T-helper 2 cell treated with Interferon-gamma antibody and Interleukin-4, amounts not matched to agents 5 μg/mL and 100 μg/mL, for 36 hours (primary cell): ENCODE measurements around the gene OSBP2.
A peak's percentile ranks its signal among the peaks of the same experiment; 100 is the strongest.
"Not testable (repeated sequence)": the region's sequence is repeated elsewhere in the genome, so short reads cannot be mapped to it uniquely, and the experiment has no call there.

Experiments
- DNase-seq: peaks from one replicate; pipeline ENCODE4 v3.0.0; 2021; ENCODE audit warnings: low spot score
- H3K27ac Mint-ChIP-seq: one replicate; pipeline ENCODE4 v1.8.0; 2021; ENCODE audit warnings: mild to moderate bottlenecking, mixed read lengths
- H3K27me3 Mint-ChIP-seq: one replicate; pipeline ENCODE4 v1.8.0; 2021; ENCODE audit warnings: low read depth, mixed read lengths
- H3K36me3 Mint-ChIP-seq: one replicate; pipeline ENCODE4 v1.8.0; 2021; ENCODE audit warnings: low read depth, mixed read lengths
- H3K4me1 Mint-ChIP-seq: one replicate; pipeline ENCODE4 v1.8.0; 2021; ENCODE audit warnings: low read depth, mixed read lengths
- H3K4me3 Mint-ChIP-seq: one replicate; pipeline ENCODE4 v1.8.0; 2022; ENCODE audit warnings: mild to moderate bottlenecking, moderate library complexity, mixed read lengths
- H3K9me3 Mint-ChIP-seq: one replicate; pipeline ENCODE4 v1.8.0; 2021; ENCODE audit warnings: mixed read lengths

OSBP2 gene

GRCh38 chr22:30691204-30691603 lies 3.5 kb upstream of the OSBP2 start:
- peaks cover 2% of the 10 kb centered on the region for H3K36me3 Mint-ChIP-seq
- H3K4me1 Mint-ChIP-seq, result peaks cover 3% of the 10 kb centered on the region
- no peak overlapping the region for H3K4me3 Mint-ChIP-seq
- no peak overlapping the region for H3K27ac Mint-ChIP-seq
- no peaks in the 10 kb centered on the region for H3K9me3 Mint-ChIP-seq
- DNase-seq, result no peak
- H3K27me3 Mint-ChIP-seq, result peaks cover 21% of the 10 kb centered on the region

- DNase-seq, result peak; percentile 50
- H3K36me3 Mint-ChIP-seq, result peaks cover 2% of the 10 kb centered on the region
- H3K4me1 Mint-ChIP-seq, result peaks cover 3% of the 10 kb centered on the region
These were observed 469 bp upstream of the OSBP2 start for GRCh38 chr22:30694171-30694639.

GRCh38 chr22:30695351-30695851 lies 727 bp downstream of the OSBP2 start:
- Mint-ChIP-seq H3K4me1 (peaks cover 3% of the 10 kb centered on the region), H3K27me3 (peaks cover 24% of the 10 kb centered on the region), H3K36me3 (peaks cover 2% of the 10 kb centered on the region), H3K4me3 (peak overlapping the region; percentile 72), H3K27ac (peak overlapping the region; percentile 54), H3K9me3 (no peaks in the 10 kb centered on the region)
- no peak for DNase-seq

More at GRCh38 chr22:30694171-30694639, 469 bp upstream of the OSBP2 start:
- peaks cover 24% of the 10 kb centered on the region for H3K27me3 Mint-ChIP-seq
- H3K4me3 Mint-ChIP-seq, result peak overlapping the region; percentile 90
- H3K9me3 Mint-ChIP-seq, result no peaks in the 10 kb centered on the region
- H3K27ac Mint-ChIP-seq, result peak overlapping the region; percentile 65

- peaks cover 24% of the 10 kb centered on the region for H3K27me3 Mint-ChIP-seq
- H3K4me3 Mint-ChIP-seq, result peak overlapping the region; percentile 72
- no peak for DNase-seq
- H3K36me3 Mint-ChIP-seq, result peaks cover 2% of the 10 kb centered on the region
- peaks cover 3% of the 10 kb centered on the region for H3K4me1 Mint-ChIP-seq
- peak overlapping the region; percentile 54 for H3K27ac Mint-ChIP-seq
- H3K9me3 Mint-ChIP-seq, result no peaks in the 10 kb centered on the region
These were observed 1.4 kb downstream of the OSBP2 start for GRCh38 chr22:30695871-30696655.

GRCh38 chr22:30697975-30698374 lies 3.3 kb downstream of the OSBP2 start:
- H3K4me3 Mint-ChIP-seq, result no peak overlapping the region

GRCh38 chr22:30701872-30702271 lies 7.2 kb downstream of the OSBP2 start:
- DNase-seq, result no peak
- peaks cover 15% of the 10 kb centered on the region for H3K4me1 Mint-ChIP-seq
- H3K9me3 Mint-ChIP-seq, result no peaks in the 10 kb centered on the region
- H3K27ac Mint-ChIP-seq, result no peak overlapping the region
- H3K36me3 Mint-ChIP-seq, result no peaks in the 10 kb centered on the region
- peaks cover 2% of the 10 kb centered on the region for H3K27me3 Mint-ChIP-seq
- no peak overlapping the region for H3K4me3 Mint-ChIP-seq

More at GRCh38 chr22:30697975-30698374, 3.3 kb downstream of the OSBP2 start:
- no peaks in the 10 kb centered on the region for H3K9me3 Mint-ChIP-seq
- H3K36me3 Mint-ChIP-seq, result peaks cover 2% of the 10 kb centered on the region
- DNase-seq, result no peak
- peaks cover 3% of the 10 kb centered on the region for H3K4me1 Mint-ChIP-seq
- H3K27ac Mint-ChIP-seq, result no peak overlapping the region
- peaks cover 21% of the 10 kb centered on the region for H3K27me3 Mint-ChIP-seq

- DNase-seq, result no peak
- Mint-ChIP-seq H3K36me3 (no peaks in the 10 kb centered on the region), H3K27me3 (no peaks in the 10 kb centered on the region), H3K27ac (no peak overlapping the region), H3K4me1 (peaks cover 15% of the 10 kb centered on the region), H3K9me3 (no peaks in the 10 kb centered on the region), H3K4me3 (no peak overlapping the region)
These were observed 8.2 kb downstream of the OSBP2 start for GRCh38 chr22:30702856-30703255.

- DNase-seq, result no peak
- no peaks in the 10 kb centered on the region for H3K36me3 Mint-ChIP-seq
- no peak overlapping the region for H3K27ac Mint-ChIP-seq
- no peaks in the 10 kb centered on the region for H3K9me3 Mint-ChIP-seq
- H3K4me3 Mint-ChIP-seq, result no peak overlapping the region
- H3K4me1 Mint-ChIP-seq, result peaks cover 16% of the 10 kb centered on the region
- H3K27me3 Mint-ChIP-seq, result no peaks in the 10 kb centered on the region
These were observed 10.3 kb downstream of the OSBP2 start for GRCh38 chr22:30704978-30705377.

- H3K27ac Mint-ChIP-seq, result peak overlapping the region; percentile 67
- DNase-seq, result no peak
- H3K4me3 Mint-ChIP-seq, result no peak overlapping the region
- H3K36me3 Mint-ChIP-seq, result no peaks in the 10 kb centered on the region
- peaks cover 19% of the 10 kb centered on the region for H3K4me1 Mint-ChIP-seq
- no peaks in the 10 kb centered on the region for H3K9me3 Mint-ChIP-seq
- no peaks in the 10 kb centered on the region for H3K27me3 Mint-ChIP-seq
These were observed 11.3 kb downstream of the OSBP2 start for GRCh38 chr22:30705710-30706651.

- H3K4me1 Mint-ChIP-seq, result peaks cover 19% of the 10 kb centered on the region
- not testable (repeated sequence) for H3K9me3 Mint-ChIP-seq, H3K36me3 Mint-ChIP-seq, H3K27me3 Mint-ChIP-seq, H3K4me3 Mint-ChIP-seq, H3K27ac Mint-ChIP-seq
- peak; percentile 23 for DNase-seq
These were observed 15.3 kb downstream of the OSBP2 start for GRCh38 chr22:30709980-30710379.

- Mint-ChIP-seq H3K4me3 (no peak overlapping the region), H3K27ac (no peak overlapping the region)
- no peak for DNase-seq
These were observed 17.4 kb downstream of the OSBP2 start for GRCh38 chr22:30712094-30712493.

GRCh38 chr22:30714062-30714461 lies 19.4 kb downstream of the OSBP2 start:
- no peaks in the 10 kb centered on the region for H3K9me3 Mint-ChIP-seq
- DNase-seq, result no peak
- H3K27me3 Mint-ChIP-seq, result no peaks in the 10 kb centered on the region
- H3K36me3 Mint-ChIP-seq, result no peaks in the 10 kb centered on the region
- H3K4me3 Mint-ChIP-seq, result no peak overlapping the region
- peaks cover 4% of the 10 kb centered on the region for H3K4me1 Mint-ChIP-seq
- no peak overlapping the region for H3K27ac Mint-ChIP-seq

More at GRCh38 chr22:30712094-30712493, 17.4 kb downstream of the OSBP2 start:
- H3K4me1 Mint-ChIP-seq, result peaks cover 4% of the 10 kb centered on the region
- no peaks in the 10 kb centered on the region for H3K27me3 Mint-ChIP-seq
- no peaks in the 10 kb centered on the region for H3K9me3 Mint-ChIP-seq
- H3K36me3 Mint-ChIP-seq, result no peaks in the 10 kb centered on the region

GRCh38 chr22:30717331-30717921 lies 22.8 kb downstream of the OSBP2 start:
- no peaks in the 10 kb centered on the region for H3K27me3 Mint-ChIP-seq
- H3K4me1 Mint-ChIP-seq, result no peaks in the 10 kb centered on the region
- no peak overlapping the region for H3K27ac Mint-ChIP-seq
- DNase-seq, result no peak
- no peaks in the 10 kb centered on the region for H3K9me3 Mint-ChIP-seq
- no peak overlapping the region for H3K4me3 Mint-ChIP-seq
- no peaks in the 10 kb centered on the region for H3K36me3 Mint-ChIP-seq
